Spleen (tissue), 11 donors: ENCODE measurements around the gene GALNT17. TPM values are rescaled to one million over a fixed set of nuclear protein-coding genes. Genes with fewer than 3 reads are reported as not detected.

Source experiments
- DNase-seq: peaks from one replicate; pipeline ENCODE4 v3.0.0-alpha.2; 2020
- H3K27ac ChIP-seq, 8 donors: fragments of 200-600 bp; sonication (generic) in 7 of 8; 1 replicate in 4 of 8; 2 replicates in 4 of 8; pipeline versions ENCODE4 v1.5.0 to v1.8.0; 2016 to 2021; ENCODE audit warnings: inconsistent platforms in 4 of 8, mild to moderate bottlenecking in 4 of 8, moderate library complexity in 1 of 8
- H3K27me3 ChIP-seq, 7 donors: fragments of 200-600 bp; sonication (generic) in 6 of 7; replicated peaks in 1 of 7; 1 replicate in 4 of 7; 2 replicates in 3 of 7; pipeline versions ENCODE4 v1.5.0 to v1.8.0; 2016 to 2021; ENCODE audit warnings: inconsistent platforms in 3 of 7, mild to moderate bottlenecking in 1 of 7
- H3K36me3 ChIP-seq, 6 donors: fragments of 200-600 bp; sonication (generic) in 5 of 6; 1 replicate in 4 of 6; 2 replicates in 2 of 6; pipeline versions ENCODE4 v1.5.0 to v1.8.0; 2016 to 2021; ENCODE audit warnings: inconsistent platforms in 2 of 6
- H3K4me1 ChIP-seq, 6 donors: fragments of 200-600 bp; sonication (generic) in 5 of 6; 1 replicate in 3 of 6; 2 replicates in 3 of 6; pipeline versions ENCODE4 v1.5.0 to v1.8.0; 2016 to 2021; ENCODE audit warnings: inconsistent platforms in 3 of 6
- H3K4me3 ChIP-seq, 8 donors: fragments of 200-600 bp; sonication (generic) in 7 of 8; 1 replicate in 4 of 8; 2 replicates in 4 of 8; pipeline versions ENCODE4 v1.5.0 to v1.8.0; 2016 to 2021; ENCODE audit warnings: inconsistent platforms in 4 of 8, mild to moderate bottlenecking in 4 of 8, moderate library complexity in 2 of 8
- H3K9me3 ChIP-seq, 8 donors: fragments of 200-600 bp; sonication (generic) in 7 of 8; 1 replicate in 4 of 8; 2 replicates in 4 of 8; pipeline versions ENCODE4 v1.5.0 to v1.8.0; 2016 to 2021; ENCODE audit warnings: inconsistent platforms in 4 of 8
- CTCF ChIP-seq, 11 experiments: fragments of 200-600 bp in 7 of 11; fragments of 450-650 bp in 4 of 11; sonication (generic) in 4 of 11; IDR thresholded peaks in 8 of 11; conservative IDR thresholded peaks in 3 of 11; 1 replicate in 7 of 11; 2 replicates in 4 of 11; pipeline versions ENCODE4 v1.4.0 to v1.8.0; 2016 to 2021; ENCODE audit warnings: antibody characterized with exemption in 11 of 11, inconsistent platforms in 4 of 11, mild to moderate bottlenecking in 1 of 11
- POLR2A ChIP-seq, 3 donors: fragments of 450-650 bp; IDR thresholded peaks; one replicate each; pipeline ENCODE4 v1.5.1; 2017; ENCODE audit warnings: antibody characterized with exemption in 3 of 3, mild to moderate bottlenecking in 1 of 3
- POLR2AphosphoS5 ChIP-seq, 3 donors: sonication (generic); formaldehyde crosslinking; IDR thresholded peaks; one replicate each; pipeline ENCODE4 v1.5.1; 2017; ENCODE audit warnings: antibody characterized with exemption in 3 of 3
- WGBS, 5 donors: extraction: QIAGEN DNeasy Blood & Tissue Kit in 3 of 5; methylation state at CpG; one replicate each; pipeline versions ENCODE4 v1.1.5 to v1.1.7; 2013 to 2018; 5-methylcytosine and 5-hydroxymethylcytosine counted together
- intact Hi-C: fragments of 100-400 bp; cut with DNase I; formaldehyde crosslinking; loops from one replicate; pipeline ENCODE4 v1.15.0; 2023; ENCODE audit warnings: low total_unique reads
- polyA plus RNA-seq, 3 donors: library from polyadenylated mRNA; stranded (reverse); fragments of 200-250 nt; gene quantifications; one replicate each; pipeline ENCODE4 v1.2.1, GENCODE V29; 2013
- total RNA-seq, 7 donors: library from RNA; depleted of rRNA in 3 of 7; stranded (reverse); fragments of >200 nt in 3 of 7; fragmentation: NEBNext Ultra II Directional in 4 of 7; extraction: Animal tissue kit (Norgen Biotek cat#: 25700) in 4 of 7; gene quantifications; one replicate each; pipeline versions ENCODE4 v1.1.0 to v1.2.1, GENCODE V29; 2016 to 2021
- donor health status: healthy with polysubstance abuse.
- donor health status: DM: no; HTN: no; CAD: no; lungs with moderate emphysema.
- donor health status: DM: no; HTN: no; CAD: no.
- donor health status: Bipolar disorder and iron deficiency.
- donor health status: healthy.
- donor health status: DM: no; HTN: no; CAD: no.
- donor health status: DM: yes; HTN: yes; CAD: no.

Gene GALNT17
- total and polyA plus RNA-seq, 10 donors: 0.39 to 10.8 (median 3.1) TPM

- intact Hi-C loops: no loop called here
- Histone ChIP-seq H3K36me3 (no peaks in the 10 kb centered on the region), H3K9me3 (peaks cover 0 to 32% (median 12%) of the 10 kb centered on the region in 8 donors), H3K27ac (no peak overlapping the region), H3K27me3 (no peaks in the 10 kb centered on the region), H3K4me1 (no peaks in the 10 kb centered on the region), H3K4me3 (no peak overlapping the region)
- no peak for DNase-seq
- no peak for TF ChIP-seq POLR2AphosphoS5 (IDR thresholded peaks at IDR 0.05)
- no peak for TF ChIP-seq CTCF (IDR thresholded peaks at IDR 0.05 in 8 of 11, conservative IDR thresholded peaks at IDR 0.05 in 3 of 11)
- no peak for TF ChIP-seq POLR2A (IDR thresholded peaks at IDR 0.05)
- 42 to 57% (median 47%) methylated on average over 4 of the region's 4 CpGs for WGBS, 5 donors
Observed at GRCh38 chr7:71112436-71112835, 19.5 kb upstream of the GALNT17 start.

- H3K36me3 ChIP-seq: no peaks in the 10 kb centered on the region
- no peak for TF ChIP-seq CTCF (IDR thresholded peaks at IDR 0.05 in 8 of 11, conservative IDR thresholded peaks at IDR 0.05 in 3 of 11)
- no peak for TF ChIP-seq POLR2A (IDR thresholded peaks at IDR 0.05)
- no peak for TF ChIP-seq POLR2AphosphoS5 (IDR thresholded peaks at IDR 0.05)
- no peaks in the 10 kb centered on the region for H3K4me1 ChIP-seq
- no peak overlapping the region for H3K27ac ChIP-seq
- H3K4me3 ChIP-seq: no peak overlapping the region
- H3K9me3 ChIP-seq: peaks cover 0 to 29% (median 3%) of the 10 kb centered on the region in 8 donors
- no peaks in the 10 kb centered on the region for H3K27me3 ChIP-seq
- 87 to 94% (median 93%) methylated on average over 3 of the region's 3 CpGs for WGBS, 5 donors
- DNase-seq: no peak
- intact Hi-C loops: no loop called here
Observed at GRCh38 chr7:71120096-71120495, 11.8 kb upstream of the GALNT17 start.

- Histone ChIP-seq H3K27ac (no peak overlapping the region), H3K36me3 (no peaks in the 10 kb centered on the region), H3K4me1 (peaks cover 0 to 32% (median 11%) of the 10 kb centered on the region in 6 donors), H3K27me3 (peaks cover 0 to 50% (median 26%) of the 10 kb centered on the region in 7 donors), H3K9me3 (no peaks in the 10 kb centered on the region), H3K4me3 (no peak overlapping the region)
- TF ChIP-seq POLR2AphosphoS5 (IDR thresholded peaks at IDR 0.05): no peak
- TF ChIP-seq POLR2A (IDR thresholded peaks at IDR 0.05): no peak
- TF ChIP-seq CTCF (IDR thresholded peaks at IDR 0.05 in 8 of 11, conservative IDR thresholded peaks at IDR 0.05 in 3 of 11): no peak
- no peak for DNase-seq
- WGBS, 5 donors: 76 to 83% (median 80%) methylated on average over 3 of the region's 3 CpGs
- intact Hi-C loops: no loop called here
Observed at GRCh38 chr7:71129126-71129525, 2.8 kb upstream of the GALNT17 start.

- H3K4me3 ChIP-seq: no peak overlapping the region
- WGBS, 5 donors: 29 to 37% (median 33%) methylated on average over 5 of the region's 5 CpGs
- no peaks in the 10 kb centered on the region for H3K36me3 ChIP-seq
- no peak overlapping the region for H3K27ac ChIP-seq
- TF ChIP-seq POLR2A (IDR thresholded peaks at IDR 0.05): no peak
- TF ChIP-seq POLR2AphosphoS5 (IDR thresholded peaks at IDR 0.05): no peak
- no peak for TF ChIP-seq CTCF (IDR thresholded peaks at IDR 0.05 in 8 of 11, conservative IDR thresholded peaks at IDR 0.05 in 3 of 11)
- H3K27me3 ChIP-seq: peaks cover 0 to 55% (median 26%) of the 10 kb centered on the region in 7 donors
- DNase-seq: no peak
- intact Hi-C loops: no loop called here
- H3K9me3 ChIP-seq: no peaks in the 10 kb centered on the region
- H3K4me1 ChIP-seq: peaks cover 0 to 32% (median 11%) of the 10 kb centered on the region in 6 donors
Observed at GRCh38 chr7:71130031-71130679, 1.8 kb upstream of the GALNT17 start.
